Measurements from ENCODE around the gene GADL1.

Gene GADL1

GRCh38 chr3:30677347-30677685 is 217.1 kb downstream of the GADL1 start:
- DNase-seq (ENCODE audit: low read depth in 3 of 3): no peak

GRCh38 chr3:30676424-30677346 is 217.8 kb downstream of the GADL1 start:
- DNase-seq (ENCODE audit: low read depth in 3 of 3): no peak

All from stimulated activated CD4-positive, alpha-beta T cell treated with anti-CD3 and anti-CD28 coated beads, TNF-alpha, amount 100 ng/mL, for 4 hours (primary cell).